ENCODE results near the gene ENTR1.

The ENTR1 gene

GRCh38 chr9:136395020-136395340, 15.4 kb downstream of the ENTR1 start:
- DNase-seq, result no peak

GRCh38 chr9:136394312-136395019, 15.9 kb downstream of the ENTR1 start:
- no peak for DNase-seq

- no peak for DNase-seq
Measured at GRCh38 chr9:136393531-136393930, 16.9 kb downstream of the ENTR1 start.

- no peak for DNase-seq
Measured at GRCh38 chr9:136392538-136393449, 17.6 kb downstream of the ENTR1 start.

GRCh38 chr9:136391737-136392537, 18.5 kb downstream of the ENTR1 start:
- DNase-seq, result no peak

- no peak for DNase-seq
Measured at GRCh38 chr9:136389396-136389795, 21.0 kb downstream of the ENTR1 start.

- no peak for DNase-seq
Measured at GRCh38 chr9:136387217-136387616, 23.2 kb downstream of the ENTR1 start.

GRCh38 chr9:136386018-136386417, 24.4 kb downstream of the ENTR1 start:
- DNase-seq, result no peak

- no peak for DNase-seq
Measured at GRCh38 chr9:136385015-136385414, 25.4 kb downstream of the ENTR1 start.

- DNase-seq, result no peak
Measured at GRCh38 chr9:136383436-136383835, 27.0 kb downstream of the ENTR1 start.

GRCh38 chr9:136381966-136382513, 28.4 kb downstream of the ENTR1 start:
- no peak for DNase-seq

GRCh38 chr9:136381311-136381710, 29.1 kb downstream of the ENTR1 start:
- no peak for DNase-seq

- DNase-seq, result no peak
Measured at GRCh38 chr9:136380381-136380780, 30.0 kb downstream of the ENTR1 start.

- no peak for DNase-seq
Measured at GRCh38 chr9:136379891-136380290, 30.5 kb downstream of the ENTR1 start.

GRCh38 chr9:136379401-136379800, 31.0 kb downstream of the ENTR1 start:
- DNase-seq, result no peak

- no peak for DNase-seq
Measured at GRCh38 chr9:136379003-136379287, 31.5 kb downstream of the ENTR1 start.

GRCh38 chr9:136378170-136379002, 32.0 kb downstream of the ENTR1 start:
- DNase-seq, result no peak

GRCh38 chr9:136377341-136378169, 32.9 kb downstream of the ENTR1 start:
- DNase-seq, result no peak

GRCh38 chr9:136376457-136376856, 34.0 kb downstream of the ENTR1 start:
- DNase-seq, result no peak

GRCh38 chr9:136375096-136375495, 35.3 kb downstream of the ENTR1 start:
- DNase-seq, result no peak

- no peak for DNase-seq
Measured at GRCh38 chr9:136374183-136374575, 36.2 kb downstream of the ENTR1 start.
